Heart right ventricle (tissue), 16 donors: ENCODE data around the gene RAP1GAP2. TPM values are rescaled to one million over a fixed set of nuclear protein-coding genes. Genes with fewer than 3 reads are reported as not detected.

Experiments used
- ATAC-seq, 8 donors: fragments of 200-7000 bp; cut with Tn5 transposase; one replicate each; pipeline ENCODE4 v1.9.1; 2020; ENCODE audit warnings: mild to moderate bottlenecking in 8 of 8, moderate library complexity in 8 of 8, moderate number of reproducible peaks in 1 of 8
- DNase-seq, 2 donors: peaks; one replicate each; pipeline ENCODE4 v3.0.0-alpha.2; 2020
- H3K27ac ChIP-seq, 10 donors: fragments of 200-600 bp; sonication (generic) in 2 of 10; one replicate each; pipeline versions ENCODE4 v1.5.0 to v1.8.0; 2020 to 2022; ENCODE audit warnings: mild to moderate bottlenecking in 3 of 10
- H3K27me3 ChIP-seq, 7 donors: fragments of 200-600 bp; one replicate each; pipeline ENCODE4 v1.8.0; 2021 to 2022; ENCODE audit warnings: mild to moderate bottlenecking in 2 of 7
- H3K36me3 ChIP-seq, 9 donors: fragments of 200-600 bp; sonication (generic) in 1 of 9; one replicate each; pipeline versions ENCODE4 v1.5.0 to v1.8.0; 2020 to 2022; ENCODE audit warnings: mild to moderate bottlenecking in 2 of 9
- H3K4me1 ChIP-seq, 9 donors: fragments of 200-600 bp; sonication (generic) in 1 of 9; one replicate each; pipeline versions ENCODE4 v1.5.0 to v1.8.0; 2020 to 2022; ENCODE audit warnings: mild to moderate bottlenecking in 4 of 9
- H3K4me3 ChIP-seq, 10 donors: fragments of 200-600 bp; sonication (generic) in 2 of 10; one replicate each; pipeline versions ENCODE4 v1.5.0 to v1.8.0; 2020 to 2022; ENCODE audit warnings: mild to moderate bottlenecking in 7 of 10, moderate library complexity in 2 of 10
- H3K9me3 ChIP-seq, 11 donors: fragments of 200-600 bp in 10 of 11; sonication (generic) in 2 of 11; one replicate each; pipeline versions ENCODE4 v1.5.0 to v1.8.0; 2013 to 2022; ENCODE audit warnings: mild to moderate bottlenecking in 2 of 11, control low read depth in 1 of 11, moderate library complexity in 1 of 11
- WGBS, 2 donors: extraction: QIAGEN DNeasy Blood & Tissue Kit; methylation state at CpG; one replicate each; pipeline ENCODE4 v1.1.7; 2013; ENCODE audit warnings: inconsistent platforms in 1 of 2; 5-methylcytosine and 5-hydroxymethylcytosine counted together
- intact Hi-C, 10 donors: fragments of 100-400 bp; cut with DNase I; formaldehyde crosslinking; loops; one replicate each; pipeline versions ENCODE4 v1.11.1 to v1.14.2; 2022
- polyA plus RNA-seq, 2 donors: library from polyadenylated mRNA; stranded (reverse); fragments of 200-250 nt; gene quantifications; one replicate each; pipeline ENCODE4 v1.2.3, GENCODE V29; 2013
- total RNA-seq, 10 donors: library from RNA; stranded (reverse); fragmentation: NEBNext Ultra II Directional in 3 of 10; extraction: Animal tissue kit (Norgen Biotek cat#: 25700) in 3 of 10; gene quantifications; one replicate each; pipeline versions ENCODE4 v1.2.1 to v1.2.4, GENCODE V29; 2021 to 2023
- TF ChIP-seq, protein P1 (sequence below), 9 donors: fragments of 200-600 bp; sonication (generic) in 2 of 9; IDR thresholded peaks; one replicate each; pipeline versions ENCODE4 v1.5.0 to v1.8.0; 2021 to 2022; ENCODE audit warnings: antibody characterized with exemption in 9 of 9, mild to moderate bottlenecking in 5 of 9, moderate library complexity in 1 of 9
- donor health status: Arrhythmogenic right ventricular cardiomyopathy.
- donor health status: ischemic (EF 13 %, LVEDD 7.1; RV severe dilation, severe dysfunction).
- donor health status: healthy with polysubstance abuse.
- donor health status: DM: no; HTN: yes; CAD: no.
- donor health status: DM: no; HTN: no; CAD: no.
- donor health status: ischemic (EF 25% LVEDD 6.9; RV normal size, moderate dysfunction).
- donor health status: ischemic (EF 25% LVEDD 5.7; RV mildly dilated, moderate dysfunction).
- donor health status: healthy.
- donor health status: DM: yes; HTN: yes; CAD: no.
- donor health status: Ischemic cardiomyopathy.
- donor health status: ischemic (EF 35%, LVEDD 5.7; RV mildly dilated, moderate dysfunction).
- donor health status: nonischemic (EF 11% LVEDD 7.7; RV severe dilation, severe dysfunction).
- donor health status: DM: yes; HTN: yes; CAD: no.
- donor health status: PGD.
- donor health status: ischemic (EF 29% LVEDD 5.4; RV normal size, mild dysfunction).
- donor health status: nonischemic (EF 23%, LVEDD 6.1; RV moderate dilation, normal function).

The RAP1GAP2 gene
- total and polyA plus RNA-seq, 12 donors = 9.5 to 51.3 (median 34.6) TPM

GRCh38 chr17:2841606-2842005, 45.4 kb downstream of the RAP1GAP2 start:
- no peaks in the 10 kb centered on the region for H3K9me3 ChIP-seq
- DNase-seq (no peak), ATAC-seq (peak in 4 of 8 donors; percentile 14 to 69 (median 46))
- 50 to 58% methylated on average over 5 of the region's 5 CpGs for WGBS, 2 donors
- no peaks in the 10 kb centered on the region for H3K27me3 ChIP-seq
- TF ChIP-seq, protein P1, sequence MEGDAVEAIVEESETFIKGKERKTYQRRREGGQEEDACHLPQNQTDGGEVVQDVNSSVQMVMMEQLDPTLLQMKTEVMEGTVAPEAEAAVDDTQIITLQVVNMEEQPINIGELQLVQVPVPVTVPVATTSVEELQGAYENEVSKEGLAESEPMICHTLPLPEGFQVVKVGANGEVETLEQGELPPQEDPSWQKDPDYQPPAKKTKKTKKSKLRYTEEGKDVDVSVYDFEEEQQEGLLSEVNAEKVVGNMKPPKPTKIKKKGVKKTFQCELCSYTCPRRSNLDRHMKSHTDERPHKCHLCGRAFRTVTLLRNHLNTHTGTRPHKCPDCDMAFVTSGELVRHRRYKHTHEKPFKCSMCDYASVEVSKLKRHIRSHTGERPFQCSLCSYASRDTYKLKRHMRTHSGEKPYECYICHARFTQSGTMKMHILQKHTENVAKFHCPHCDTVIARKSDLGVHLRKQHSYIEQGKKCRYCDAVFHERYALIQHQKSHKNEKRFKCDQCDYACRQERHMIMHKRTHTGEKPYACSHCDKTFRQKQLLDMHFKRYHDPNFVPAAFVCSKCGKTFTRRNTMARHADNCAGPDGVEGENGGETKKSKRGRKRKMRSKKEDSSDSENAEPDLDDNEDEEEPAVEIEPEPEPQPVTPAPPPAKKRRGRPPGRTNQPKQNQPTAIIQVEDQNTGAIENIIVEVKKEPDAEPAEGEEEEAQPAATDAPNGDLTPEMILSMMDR (IDR thresholded peaks at IDR 0.05) = no peak
- H3K4me3 ChIP-seq = no peak overlapping the region
- no peaks in the 10 kb centered on the region for H3K4me1 ChIP-seq
- no peak overlapping the region for H3K27ac ChIP-seq
- intact Hi-C loops = no loop called here
- no peaks in the 10 kb centered on the region for H3K36me3 ChIP-seq

DNA sequence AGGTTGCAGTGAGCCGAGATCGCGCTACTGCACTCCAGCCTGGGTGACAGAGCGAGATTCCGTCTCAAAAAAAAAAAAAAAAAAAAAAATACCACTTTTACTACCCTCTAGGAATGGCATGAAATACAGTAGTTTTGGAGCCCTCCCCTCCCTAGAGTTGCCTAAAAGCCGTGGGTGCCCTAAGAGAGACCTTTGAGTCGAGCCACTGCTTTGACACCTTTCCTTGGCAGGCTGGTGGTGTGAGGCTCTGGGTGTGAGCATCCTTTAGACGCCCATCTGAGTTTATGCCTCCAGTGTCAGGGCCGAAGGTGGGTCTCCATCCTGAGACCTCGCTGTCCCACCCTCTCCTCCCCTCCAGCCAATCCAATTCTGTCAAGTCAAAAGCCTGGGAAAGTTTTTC, 46.2 kb downstream of the RAP1GAP2 start:
- ATAC-seq (no peak), DNase-seq (no peak)
- TF ChIP-seq, protein P1 (IDR thresholded peaks at IDR 0.05) = no peak
- no peaks in the 10 kb centered on the region for H3K36me3 ChIP-seq
- intact Hi-C loops = no loop called here
- no peaks in the 10 kb centered on the region for H3K9me3 ChIP-seq
- no peak overlapping the region for H3K27ac ChIP-seq
- WGBS, 2 donors = 79 to 90% methylated on average over 6 to 10 of the region's 10 CpGs
- no peak overlapping the region for H3K4me3 ChIP-seq
- H3K27me3 ChIP-seq = no peaks in the 10 kb centered on the region
- peaks cover 0 to 4% (median 0%) of the 10 kb centered on the region in 9 donors for H3K4me1 ChIP-seq

DNA sequence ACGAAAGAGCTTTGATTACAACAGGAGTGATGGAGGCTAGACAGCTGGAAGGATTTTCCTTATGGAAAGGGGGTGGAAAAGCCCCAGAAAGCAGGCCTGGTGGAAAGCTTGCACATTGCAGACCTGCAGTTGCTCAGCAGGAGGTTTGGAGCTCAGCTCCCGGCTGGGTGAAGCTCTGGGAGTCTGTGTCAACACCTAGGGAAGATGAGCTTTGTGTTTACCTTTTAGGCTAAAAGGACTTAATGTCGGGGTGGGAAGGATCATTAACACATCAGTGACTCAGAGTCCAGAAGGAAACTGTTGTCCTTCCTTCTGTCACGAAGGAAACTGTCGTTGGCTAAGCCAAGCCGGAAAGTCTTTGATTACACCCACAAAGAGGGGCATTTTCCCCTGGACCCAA, 48.2 kb downstream of the RAP1GAP2 start:
- Histone ChIP-seq H3K27ac (no peak overlapping the region), H3K4me3 (no peak overlapping the region), H3K9me3 (no peaks in the 10 kb centered on the region), H3K36me3 (no peaks in the 10 kb centered on the region), H3K4me1 (peaks cover 0 to 20% (median 5%) of the 10 kb centered on the region in 9 donors), H3K27me3 (no peaks in the 10 kb centered on the region)
- DNase-seq (no peak), ATAC-seq (no peak)
- TF ChIP-seq, protein P1 (IDR thresholded peaks at IDR 0.05) = no peak
- 41 to 48% methylated on average over 6 of the region's 6 CpGs for WGBS, 2 donors
- intact Hi-C loops = no loop called here

GRCh38 chr17:2847381-2848333, 51.4 kb downstream of the RAP1GAP2 start:
- H3K4me1 ChIP-seq = peaks cover 0 to 26% (median 11%) of the 10 kb centered on the region in 9 donors
- ATAC-seq = peak in 3 of 8 donors; percentile 27 to 38 (median 27)

More at GRCh38 chr17:2847381-2848333, 51.4 kb downstream of the RAP1GAP2 start:
- DNase-seq = no peak
- H3K27ac ChIP-seq = peak overlapping the region in 4 of 10 donors; percentile 39 to 52 (median 46)
- 72 to 73% methylated on average over 17 of the region's 17 CpGs for WGBS, 2 donors
- H3K36me3 ChIP-seq = no peaks in the 10 kb centered on the region
- H3K9me3 ChIP-seq = no peaks in the 10 kb centered on the region
- peaks cover 0 to 6% (median 0%) of the 10 kb centered on the region in 7 donors for H3K27me3 ChIP-seq
- intact Hi-C loops = loop anchor here in 7 of 10 donors (2.0 to 5.0 kb wide), 6 partner anchors 80 to 165 kb away; no protein-coding TSS in a partner anchor
- H3K4me3 ChIP-seq = no peak overlapping the region
- TF ChIP-seq, protein P1 (IDR thresholded peaks at IDR 0.05) = no peak
